GM19467 (cell line): ENCODE data around the gene C2orf66.

Experiments used
- ATAC-seq: cut with Tn5 transposase; IDR thresholded peaks from one replicate; pipeline ENCODE4 v1.9.1; 2021; ENCODE audit warnings: mild to moderate bottlenecking, moderate library complexity; ENCODE audit not compliant: unreplicated experiment

C2orf66 gene

GRCh38 chr2:196767101-196767500 is 42.1 kb downstream of the C2orf66 start:
- no peak for ATAC-seq

GRCh38 chr2:196759378-196759706 is 49.8 kb downstream of the C2orf66 start:
- no peak for ATAC-seq

GRCh38 chr2:196758474-196759377 is 50.4 kb downstream of the C2orf66 start:
- no peak for ATAC-seq
